Measurements from ENCODE around the gene FAM228A. TPM values are rescaled to one million over a fixed set of nuclear protein-coding genes. Genes with fewer than 3 reads are reported as not detected.

The FAM228A gene
- total RNA-seq, 1 donor from 2014 or later = 0.32 TPM

DNA sequence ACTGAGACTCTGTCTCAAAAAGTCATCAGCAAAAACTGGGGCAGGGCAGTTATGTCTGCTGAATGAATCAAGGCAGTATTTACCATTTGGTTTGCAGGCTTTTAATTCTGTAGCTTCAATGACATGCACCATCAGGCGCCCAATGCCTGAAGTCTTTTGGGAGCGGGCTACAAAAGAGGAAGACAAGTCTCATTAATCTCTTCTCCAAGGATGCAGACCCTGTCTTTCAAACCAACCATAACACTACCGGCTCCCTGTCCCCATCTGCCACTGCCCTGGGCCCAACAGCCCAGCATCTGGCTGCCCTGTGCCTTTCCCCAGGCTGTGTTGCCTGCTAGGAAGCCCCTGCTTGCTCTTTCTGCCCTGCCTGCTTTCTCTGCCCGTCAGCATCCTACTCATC, 30.3 kb downstream of the FAM228A start:
- Mint-ChIP-seq H3K4me1 (ENCODE audit: unreplicated experiment) (peaks cover 9% of the 10 kb centered on the region), H3K27ac (ENCODE audit: unreplicated experiment) (no peak overlapping the region), H3K4me3 (ENCODE audit: unreplicated experiment) (no peak overlapping the region), H3K27me3 (ENCODE audit: unreplicated experiment) (no peaks in the 10 kb centered on the region), H3K36me3 (ENCODE audit: unreplicated experiment) (peaks cover 55% of the 10 kb centered on the region), H3K9me3 (ENCODE audit: unreplicated experiment) (no peaks in the 10 kb centered on the region)
- DNase-seq (ENCODE audit: extremely low spot score, unreplicated experiment) = no peak
- TF ChIP-seq, protein P1, sequence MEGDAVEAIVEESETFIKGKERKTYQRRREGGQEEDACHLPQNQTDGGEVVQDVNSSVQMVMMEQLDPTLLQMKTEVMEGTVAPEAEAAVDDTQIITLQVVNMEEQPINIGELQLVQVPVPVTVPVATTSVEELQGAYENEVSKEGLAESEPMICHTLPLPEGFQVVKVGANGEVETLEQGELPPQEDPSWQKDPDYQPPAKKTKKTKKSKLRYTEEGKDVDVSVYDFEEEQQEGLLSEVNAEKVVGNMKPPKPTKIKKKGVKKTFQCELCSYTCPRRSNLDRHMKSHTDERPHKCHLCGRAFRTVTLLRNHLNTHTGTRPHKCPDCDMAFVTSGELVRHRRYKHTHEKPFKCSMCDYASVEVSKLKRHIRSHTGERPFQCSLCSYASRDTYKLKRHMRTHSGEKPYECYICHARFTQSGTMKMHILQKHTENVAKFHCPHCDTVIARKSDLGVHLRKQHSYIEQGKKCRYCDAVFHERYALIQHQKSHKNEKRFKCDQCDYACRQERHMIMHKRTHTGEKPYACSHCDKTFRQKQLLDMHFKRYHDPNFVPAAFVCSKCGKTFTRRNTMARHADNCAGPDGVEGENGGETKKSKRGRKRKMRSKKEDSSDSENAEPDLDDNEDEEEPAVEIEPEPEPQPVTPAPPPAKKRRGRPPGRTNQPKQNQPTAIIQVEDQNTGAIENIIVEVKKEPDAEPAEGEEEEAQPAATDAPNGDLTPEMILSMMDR (IDR thresholded peaks at IDR 0.05) = no peak

DNA sequence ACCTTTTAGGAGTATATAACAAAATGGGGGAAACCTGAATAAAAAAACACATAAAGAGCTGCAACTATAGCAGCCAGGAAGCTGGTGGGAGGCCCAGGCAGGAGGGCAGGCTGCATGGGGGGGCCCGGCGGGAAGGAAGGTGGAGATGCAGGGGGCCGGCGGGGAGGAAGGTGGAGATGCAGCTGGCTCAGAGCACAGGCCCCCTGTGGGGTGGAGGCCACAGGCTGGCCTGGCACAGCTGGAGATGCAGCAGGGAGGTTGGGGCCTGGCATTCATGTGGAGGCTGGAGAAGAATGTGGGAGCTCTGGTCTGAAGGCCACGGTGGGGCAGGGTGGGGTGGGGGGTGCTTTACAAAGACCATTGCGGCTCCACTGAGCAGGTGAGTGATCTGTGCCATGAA, 31.4 kb downstream of the FAM228A start:
- H3K27me3 Mint-ChIP-seq (ENCODE audit: unreplicated experiment) = no peaks in the 10 kb centered on the region
- no peak overlapping the region for H3K27ac Mint-ChIP-seq (ENCODE audit: unreplicated experiment)
- no peak overlapping the region for H3K4me3 Mint-ChIP-seq (ENCODE audit: unreplicated experiment)
- peak; percentile 59 for DNase-seq (ENCODE audit: extremely low spot score, unreplicated experiment)
- H3K9me3 Mint-ChIP-seq (ENCODE audit: unreplicated experiment) = no peaks in the 10 kb centered on the region
- H3K4me1 Mint-ChIP-seq (ENCODE audit: unreplicated experiment) = peaks cover 9% of the 10 kb centered on the region
- TF ChIP-seq, protein P1 (IDR thresholded peaks at IDR 0.05) = no peak
- peaks cover 52% of the 10 kb centered on the region for H3K36me3 Mint-ChIP-seq (ENCODE audit: unreplicated experiment)

DNA sequence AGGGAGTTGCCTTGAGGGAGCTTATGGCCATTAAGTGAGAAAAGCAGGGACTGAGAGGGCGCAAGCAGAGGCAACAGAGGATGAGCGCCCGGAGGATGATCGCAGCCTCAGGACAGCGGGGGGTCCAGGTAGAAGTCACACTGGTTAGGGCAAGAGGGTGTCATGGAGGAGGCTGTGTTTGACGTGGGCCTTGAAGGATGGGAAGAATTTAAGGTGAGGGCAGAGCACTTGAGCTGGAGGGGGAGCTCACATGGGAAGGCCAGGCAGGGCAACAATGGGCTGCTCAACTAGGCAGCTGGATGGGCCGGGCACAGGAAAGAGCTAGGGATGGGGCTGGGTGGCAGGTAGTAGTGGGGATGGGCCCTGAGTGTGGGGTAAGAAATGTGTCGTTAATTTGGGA, 31.9 kb downstream of the FAM228A start:
- Mint-ChIP-seq H3K27ac (ENCODE audit: unreplicated experiment) (no peak overlapping the region), H3K4me1 (ENCODE audit: unreplicated experiment) (peaks cover 9% of the 10 kb centered on the region), H3K36me3 (ENCODE audit: unreplicated experiment) (peaks cover 57% of the 10 kb centered on the region)

DNA sequence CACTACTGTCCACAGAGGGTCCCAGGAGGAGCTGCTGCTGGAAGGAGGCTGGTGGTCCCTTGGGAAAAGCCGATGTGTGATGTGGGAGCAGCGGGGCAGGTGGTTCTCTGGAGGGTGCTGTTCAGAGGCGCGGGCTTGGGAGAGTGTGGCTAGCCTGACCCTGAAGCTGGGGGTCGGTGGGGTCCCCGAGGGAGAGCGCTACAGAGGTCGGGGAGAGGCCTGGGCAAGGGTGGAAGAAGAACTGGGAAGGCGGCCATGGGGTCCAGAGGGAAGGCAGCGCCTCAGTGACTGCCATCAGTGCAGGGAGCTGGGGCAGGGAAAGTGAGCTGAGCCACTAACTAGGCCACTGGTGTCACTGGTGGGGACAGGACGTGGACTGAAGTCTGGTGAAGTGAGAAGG, 32.5 kb downstream of the FAM228A start:
- no peaks in the 10 kb centered on the region for H3K9me3 Mint-ChIP-seq (ENCODE audit: unreplicated experiment)
- TF ChIP-seq, protein P1 (IDR thresholded peaks at IDR 0.05) = no peak
- H3K36me3 Mint-ChIP-seq (ENCODE audit: unreplicated experiment) = peaks cover 58% of the 10 kb centered on the region
- no peak overlapping the region for H3K4me3 Mint-ChIP-seq (ENCODE audit: unreplicated experiment)
- peaks cover 9% of the 10 kb centered on the region for H3K4me1 Mint-ChIP-seq (ENCODE audit: unreplicated experiment)
- H3K27ac Mint-ChIP-seq (ENCODE audit: unreplicated experiment) = no peak overlapping the region
- H3K27me3 Mint-ChIP-seq (ENCODE audit: unreplicated experiment) = no peaks in the 10 kb centered on the region
- DNase-seq (ENCODE audit: extremely low spot score, unreplicated experiment) = peak; percentile 80

More for the DNA sequence above, 31.9 kb downstream of the FAM228A start:
- DNase-seq (ENCODE audit: extremely low spot score, unreplicated experiment) = peak; percentile 53
- TF ChIP-seq, protein P1 (IDR thresholded peaks at IDR 0.05) = no peak
- H3K4me3 Mint-ChIP-seq (ENCODE audit: unreplicated experiment) = no peak overlapping the region
- no peaks in the 10 kb centered on the region for H3K9me3 Mint-ChIP-seq (ENCODE audit: unreplicated experiment)
- no peaks in the 10 kb centered on the region for H3K27me3 Mint-ChIP-seq (ENCODE audit: unreplicated experiment)

DNA sequence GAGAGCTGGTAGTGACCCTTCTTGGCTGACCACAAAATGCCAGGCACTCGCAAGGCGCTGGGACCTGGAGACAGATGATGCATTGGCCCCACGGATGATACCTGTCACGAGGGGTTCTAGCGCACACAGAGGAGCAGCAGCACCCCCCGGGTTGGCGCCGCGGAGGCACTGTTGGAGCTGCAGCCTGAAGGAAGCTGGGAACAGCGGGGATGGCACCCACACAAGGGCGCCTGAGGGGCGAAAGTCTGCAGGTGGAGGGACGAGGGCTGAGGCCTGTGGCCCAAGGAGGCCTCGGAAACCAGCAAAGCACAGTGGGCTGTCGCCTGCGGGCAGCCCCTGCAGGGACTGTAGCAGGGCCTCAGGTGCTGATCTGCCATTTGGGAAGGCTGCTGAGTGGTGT, 33.6 kb downstream of the FAM228A start:
- no peak for DNase-seq (ENCODE audit: extremely low spot score, unreplicated experiment)
- Mint-ChIP-seq H3K9me3 (ENCODE audit: unreplicated experiment) (no peaks in the 10 kb centered on the region), H3K27me3 (ENCODE audit: unreplicated experiment) (no peaks in the 10 kb centered on the region), H3K4me3 (ENCODE audit: unreplicated experiment) (no peak overlapping the region), H3K4me1 (ENCODE audit: unreplicated experiment) (peaks cover 9% of the 10 kb centered on the region), H3K36me3 (ENCODE audit: unreplicated experiment) (peaks cover 54% of the 10 kb centered on the region), H3K27ac (ENCODE audit: unreplicated experiment) (peak overlapping the region; percentile 9)
- TF ChIP-seq, protein P1 (IDR thresholded peaks at IDR 0.05) = no peak

Measured in osteocyte (in vitro differentiated cells).